Measurements from ENCODE around the gene BCORL1.

GRCh38 chrX:130039847-130040246 is 57.4 kb downstream of the BCORL1 start:
- no peak for TF ChIP-seq CTCF (conservative IDR thresholded peaks at IDR 0.05; ENCODE audit: low read depth, low read length)
- no peak for TF ChIP-seq POLR2A (IDR thresholded peaks at IDR 0.05; ENCODE audit: low read depth, low read length)
- TF ChIP-seq RCOR1 (IDR thresholded peaks at IDR 0.05; ENCODE audit: insufficient replicate concordance, low read length): no peak
- no peak for TF ChIP-seq CHD1 (IDR thresholded peaks at IDR 0.05; ENCODE audit: low read depth, low read length)
- TF ChIP-seq, protein P1, sequence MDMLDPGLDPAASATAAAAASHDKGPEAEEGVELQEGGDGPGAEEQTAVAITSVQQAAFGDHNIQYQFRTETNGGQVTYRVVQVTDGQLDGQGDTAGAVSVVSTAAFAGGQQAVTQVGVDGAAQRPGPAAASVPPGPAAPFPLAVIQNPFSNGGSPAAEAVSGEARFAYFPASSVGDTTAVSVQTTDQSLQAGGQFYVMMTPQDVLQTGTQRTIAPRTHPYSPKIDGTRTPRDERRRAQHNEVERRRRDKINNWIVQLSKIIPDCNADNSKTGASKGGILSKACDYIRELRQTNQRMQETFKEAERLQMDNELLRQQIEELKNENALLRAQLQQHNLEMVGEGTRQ (IDR thresholded peaks at IDR 0.05; ENCODE audit: low read depth, low read length): no peak
- no peak for TF ChIP-seq CEBPB (IDR thresholded peaks at IDR 0.05; ENCODE audit: low read depth, low read length)
- TF ChIP-seq, protein P2, sequence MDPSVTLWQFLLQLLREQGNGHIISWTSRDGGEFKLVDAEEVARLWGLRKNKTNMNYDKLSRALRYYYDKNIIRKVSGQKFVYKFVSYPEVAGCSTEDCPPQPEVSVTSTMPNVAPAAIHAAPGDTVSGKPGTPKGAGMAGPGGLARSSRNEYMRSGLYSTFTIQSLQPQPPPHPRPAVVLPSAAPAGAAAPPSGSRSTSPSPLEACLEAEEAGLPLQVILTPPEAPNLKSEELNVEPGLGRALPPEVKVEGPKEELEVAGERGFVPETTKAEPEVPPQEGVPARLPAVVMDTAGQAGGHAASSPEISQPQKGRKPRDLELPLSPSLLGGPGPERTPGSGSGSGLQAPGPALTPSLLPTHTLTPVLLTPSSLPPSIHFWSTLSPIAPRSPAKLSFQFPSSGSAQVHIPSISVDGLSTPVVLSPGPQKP (IDR thresholded peaks at IDR 0.05; ENCODE audit: borderline replicate concordance, low read depth, low read length): no peak
- no peak for TF ChIP-seq BHLHE40 (IDR thresholded peaks at IDR 0.05; ENCODE audit: low read depth, low read length)

All from IMR-90 (cell line).